ENCODE measurements around the gene PCDHGA11.
"Not testable (repeated sequence)": the region's sequence is repeated elsewhere in the genome, so short reads cannot be mapped to it uniquely, and the experiment has no call there.

PCDHGA11 gene

GRCh38 chr5:141414548-141415274, 6.1 kb upstream of the PCDHGA11 start:
- not testable (repeated sequence) for H3K79me1 ChIP-seq (ENCODE audit: low read length); H2BK5ac ChIP-seq (ENCODE audit: low read depth, low read length, poor library complexity); H3K14ac ChIP-seq (ENCODE audit: low read length); DNase-seq; H3K23ac ChIP-seq (ENCODE audit: low read length); H3K79me2 ChIP-seq (ENCODE audit: control insufficient read depth, insufficient read depth, low read length, poor library complexity); H3K4me1 ChIP-seq (ENCODE audit: control insufficient read depth in 1 of 2, insufficient read depth in 2 of 2, low read length in 2 of 2); H4K8ac ChIP-seq (ENCODE audit: low read depth, low read length); H3K27me3 ChIP-seq (ENCODE audit: insufficient read depth, low read length); H2BK120ac ChIP-seq (ENCODE audit: insufficient read depth, low read length, poor library complexity); H3K4me3 ChIP-seq (ENCODE audit: low read depth, low read length); H3K9ac ChIP-seq (ENCODE audit: low read length); H3K27ac ChIP-seq (ENCODE audit: low read depth, low read length); H4K91ac ChIP-seq (ENCODE audit: low read depth, low read length); H3K18ac ChIP-seq (ENCODE audit: low read length); H2AFZ ChIP-seq (ENCODE audit: insufficient read depth, low read length, poor library complexity); H2BK12ac ChIP-seq (ENCODE audit: low read length); H3K4me2 ChIP-seq (ENCODE audit: low read length); H4K12ac ChIP-seq (ENCODE audit: low read depth, low read length); H3K4ac ChIP-seq (ENCODE audit: low read depth, low read length); H2AK5ac ChIP-seq (ENCODE audit: low read length)
- peaks cover 23 to 27% of the 10 kb centered on the region in 2 experiments for H3K36me3 ChIP-seq (ENCODE audit: control insufficient read depth in 1 of 2, insufficient read depth in 2 of 2, low read length in 2 of 2)
- peaks cover 27% of the 10 kb centered on the region for H3K9me3 ChIP-seq (ENCODE audit: insufficient read depth, low read depth, low read length)
- WGBS (ENCODE audit: extremely low coverage, insufficient coverage, insufficient read length), result no CpG with 5 or more reads among the region's 46 CpGs

- not testable (repeated sequence) for H3K27me3 ChIP-seq (ENCODE audit: insufficient read depth, low read length); H3K18ac ChIP-seq (ENCODE audit: low read length); H3K79me2 ChIP-seq (ENCODE audit: control insufficient read depth, insufficient read depth, low read length, poor library complexity); H4K12ac ChIP-seq (ENCODE audit: low read depth, low read length); DNase-seq; H4K91ac ChIP-seq (ENCODE audit: low read depth, low read length); H4K8ac ChIP-seq (ENCODE audit: low read depth, low read length); H3K14ac ChIP-seq (ENCODE audit: low read length); H2BK120ac ChIP-seq (ENCODE audit: insufficient read depth, low read length, poor library complexity); H2BK5ac ChIP-seq (ENCODE audit: low read depth, low read length, poor library complexity); H3K9ac ChIP-seq (ENCODE audit: low read length); H2BK12ac ChIP-seq (ENCODE audit: low read length); H3K27ac ChIP-seq (ENCODE audit: low read depth, low read length); H3K4me1 ChIP-seq (ENCODE audit: control insufficient read depth in 1 of 2, insufficient read depth in 2 of 2, low read length in 2 of 2); H3K4ac ChIP-seq (ENCODE audit: low read depth, low read length); H3K79me1 ChIP-seq (ENCODE audit: low read length); H3K23ac ChIP-seq (ENCODE audit: low read length); H2AFZ ChIP-seq (ENCODE audit: insufficient read depth, low read length, poor library complexity); H2AK5ac ChIP-seq (ENCODE audit: low read length); H3K4me3 ChIP-seq (ENCODE audit: low read depth, low read length); H3K4me2 ChIP-seq (ENCODE audit: low read length)
- WGBS (ENCODE audit: extremely low coverage, insufficient coverage, insufficient read length), result no CpG with 5 or more reads among the region's 24 CpGs
- peaks cover 24% of the 10 kb centered on the region for H3K9me3 ChIP-seq (ENCODE audit: insufficient read depth, low read depth, low read length)
- peaks cover 21 to 26% of the 10 kb centered on the region in 2 experiments for H3K36me3 ChIP-seq (ENCODE audit: control insufficient read depth in 1 of 2, insufficient read depth in 2 of 2, low read length in 2 of 2)
Observed at GRCh38 chr5:141415275-141415618, 5.6 kb upstream of the PCDHGA11 start.

GRCh38 chr5:141417494-141418172, 3.2 kb upstream of the PCDHGA11 start, which contains the start of gene PCDHGB7:
TSS of gene PCDHGB7 (plus strand) at chr5:141417677. CDS start at chr5:141417860, 183 bp downstream.
- not testable (repeated sequence) for H3K23ac ChIP-seq (ENCODE audit: low read length); H2BK12ac ChIP-seq (ENCODE audit: low read length); H3K79me1 ChIP-seq (ENCODE audit: low read length); H3K4me1 ChIP-seq (ENCODE audit: control insufficient read depth in 1 of 2, insufficient read depth in 2 of 2, low read length in 2 of 2); H3K9ac ChIP-seq (ENCODE audit: low read length); H3K27me3 ChIP-seq (ENCODE audit: insufficient read depth, low read length); H3K79me2 ChIP-seq (ENCODE audit: control insufficient read depth, insufficient read depth, low read length, poor library complexity); H2AK5ac ChIP-seq (ENCODE audit: low read length)
- Histone ChIP-seq H3K18ac (ENCODE audit: low read length) (peak within 1 kb of the TSS; percentile 90), H2BK120ac (ENCODE audit: insufficient read depth, low read length, poor library complexity) (peak within 1 kb of the TSS; percentile 78), H3K9me3 (ENCODE audit: insufficient read depth, low read depth, low read length) (peaks cover 39% of the 10 kb centered on the region), H3K4me2 (ENCODE audit: low read length) (peak within 1 kb of the TSS; percentile 69), H4K12ac (ENCODE audit: low read depth, low read length) (peak within 1 kb of the TSS; percentile 89), H4K91ac (ENCODE audit: low read depth, low read length) (peak within 1 kb of the TSS; percentile 85), H4K8ac (ENCODE audit: low read depth, low read length) (peak within 1 kb of the TSS; percentile 78), H3K36me3 (ENCODE audit: control insufficient read depth in 1 of 2, insufficient read depth in 2 of 2, low read length in 2 of 2) (peaks cover 36 to 41% of the 10 kb centered on the region in 2 experiments), H2AFZ (ENCODE audit: insufficient read depth, low read length, poor library complexity) (peak within 1 kb of the TSS; percentile 97), H3K27ac (ENCODE audit: low read depth, low read length) (peak within 1 kb of the TSS; percentile 27), H3K14ac (ENCODE audit: low read length) (peak within 1 kb of the TSS; percentile 88), H2BK5ac (ENCODE audit: low read depth, low read length, poor library complexity) (peak within 1 kb of the TSS; percentile 57), H3K4me3 (ENCODE audit: low read depth, low read length) (peak within 1 kb of the TSS; percentile 71), H3K4ac (ENCODE audit: low read depth, low read length) (peak within 1 kb of the TSS; percentile 43)
- WGBS (ENCODE audit: extremely low coverage, insufficient coverage, insufficient read length), result no CpG with 5 or more reads among the region's 47 CpGs
- peak; percentile 25 to 64 for DNase-seq

GRCh38 chr5:141419074-141419880, 1.6 kb upstream of the PCDHGA11 start:
- Histone ChIP-seq H3K27me3 (ENCODE audit: insufficient read depth, low read length) (no peaks in the 10 kb centered on the region), H3K9ac (ENCODE audit: low read length) (no peak overlapping the region), H2AK5ac (ENCODE audit: low read length) (no peak overlapping the region), H3K14ac (ENCODE audit: low read length) (no peak overlapping the region), H3K18ac (ENCODE audit: low read length) (peak overlapping the region; percentile 39), H3K9me3 (ENCODE audit: insufficient read depth, low read depth, low read length) (peaks cover 44% of the 10 kb centered on the region), H3K36me3 (ENCODE audit: control insufficient read depth in 1 of 2, insufficient read depth in 2 of 2, low read length in 2 of 2) (peaks cover 40% of the 10 kb centered on the region in 2 experiments), H3K4me3 (ENCODE audit: low read depth, low read length) (peak overlapping the region; percentile 13), H3K4me2 (ENCODE audit: low read length) (no peak overlapping the region), H4K91ac (ENCODE audit: low read depth, low read length) (no peak overlapping the region), H3K23ac (ENCODE audit: low read length) (no peak overlapping the region), H4K12ac (ENCODE audit: low read depth, low read length) (no peak overlapping the region), H3K4me1 (ENCODE audit: control insufficient read depth in 1 of 2, insufficient read depth in 2 of 2, low read length in 2 of 2) (peaks cover 2 to 5% of the 10 kb centered on the region in 2 experiments), H2AFZ (ENCODE audit: insufficient read depth, low read length, poor library complexity) (no peak overlapping the region), H2BK5ac (ENCODE audit: low read depth, low read length, poor library complexity) (no peak overlapping the region), H4K8ac (ENCODE audit: low read depth, low read length) (no peak overlapping the region), H2BK12ac (ENCODE audit: low read length) (no peak overlapping the region), H3K79me1 (ENCODE audit: low read length) (peaks cover 5% of the 10 kb centered on the region), H2BK120ac (ENCODE audit: insufficient read depth, low read length, poor library complexity) (no peak overlapping the region), H3K27ac (ENCODE audit: low read depth, low read length) (no peak overlapping the region), H3K4ac (ENCODE audit: low read depth, low read length) (no peak overlapping the region), H3K79me2 (ENCODE audit: control insufficient read depth, insufficient read depth, low read length, poor library complexity) (no peaks in the 10 kb centered on the region)
- no peak for DNase-seq
- no CpG with 5 or more reads among the region's 74 CpGs for WGBS (ENCODE audit: extremely low coverage, insufficient coverage, insufficient read length)
